Effector memory CD4-positive, alpha-beta T cell (primary cell): ENCODE results near the gene GRIN2C.
"Not testable (repeated sequence)": the region's sequence is repeated elsewhere in the genome, so short reads cannot be mapped to it uniquely, and the experiment has no call there.

ENCODE experiments used
- DNase-seq, 3 donors: peaks; one replicate each; pipeline ENCODE4 v3.0.0-alpha.2; 2020
- H3K27ac ChIP-seq: 2 replicates; pipeline ENCODE4 v1.7.0; 2013; ENCODE audit warnings: mild to moderate bottlenecking, low read length, moderate library complexity; ENCODE audit not compliant: insufficient read depth, poor library complexity, severe bottlenecking
- H3K27me3 ChIP-seq: replicated peaks from 2 replicates; pipeline ENCODE4 v1.7.0; 2013; ENCODE audit warnings: mild to moderate bottlenecking, low read length; ENCODE audit not compliant: insufficient read depth, control insufficient read depth, poor library complexity, severe bottlenecking
- H3K36me3 ChIP-seq: 2 replicates; pipeline ENCODE4 v1.7.0; 2013; ENCODE audit warnings: mild to moderate bottlenecking, low read length, moderate library complexity; ENCODE audit not compliant: control insufficient read depth, insufficient read depth
- H3K4me1 ChIP-seq: 2 replicates; pipeline ENCODE4 v1.7.0; 2013; ENCODE audit warnings: low read length, mild to moderate bottlenecking; ENCODE audit not compliant: control insufficient read depth, insufficient read depth, poor library complexity, severe bottlenecking
- H3K4me3 ChIP-seq: 2 replicates; pipeline ENCODE4 v1.7.0; 2013; ENCODE audit warnings: low read length, low read depth, mild to moderate bottlenecking; ENCODE audit not compliant: insufficient read depth, poor library complexity, severe bottlenecking
- H3K9me3 ChIP-seq: 2 replicates; pipeline ENCODE4 v1.7.0; 2013; ENCODE audit warnings: mild to moderate bottlenecking, low read length, moderate library complexity; ENCODE audit not compliant: control insufficient read depth

GRIN2C gene

GRCh38 chr17:74872313-74873036 lies 12.8 kb upstream of the GRIN2C start, which contains the start of gene FDXR:
Gene FDXR (minus strand): TSS chr17:74872994. CDS start chr17:74872944, 50 bp downstream.
- peak within 1 kb of the TSS; percentile 92 for H3K27ac ChIP-seq
- no peaks in the 10 kb centered on the region for H3K9me3 ChIP-seq
- H3K4me1 ChIP-seq: peaks cover 5% of the 10 kb centered on the region
- no peak for DNase-seq
- no peaks in the 10 kb centered on the region for H3K27me3 ChIP-seq
- peak within 1 kb of the TSS; percentile 85 for H3K4me3 ChIP-seq
- no peaks in the 10 kb centered on the region for H3K36me3 ChIP-seq

GRCh38 chr17:74871356-74872076 lies 11.8 kb upstream of the GRIN2C start:
- Histone ChIP-seq H3K4me1 (peaks cover 5% of the 10 kb centered on the region), H3K9me3 (no peaks in the 10 kb centered on the region), H3K4me3 (no peak overlapping the region), H3K27me3 (no peaks in the 10 kb centered on the region), H3K27ac (no peak overlapping the region), H3K36me3 (no peaks in the 10 kb centered on the region)
- DNase-seq: no peak

GRCh38 chr17:74870512-74870911 lies 10.8 kb upstream of the GRIN2C start:
- Histone ChIP-seq H3K27me3 (no peaks in the 10 kb centered on the region), H3K4me1 (peaks cover 5% of the 10 kb centered on the region), H3K9me3 (no peaks in the 10 kb centered on the region), H3K36me3 (no peaks in the 10 kb centered on the region), H3K4me3 (no peak overlapping the region), H3K27ac (no peak overlapping the region)
- DNase-seq: no peak

- H3K36me3 ChIP-seq, DNase-seq, H3K27ac ChIP-seq, H3K9me3 ChIP-seq, H3K4me1 ChIP-seq, H3K4me3 ChIP-seq, H3K27me3 ChIP-seq: not testable (repeated sequence)
These were observed 10.3 kb upstream of the GRIN2C start for GRCh38 chr17:74870028-74870427.

- Histone ChIP-seq H3K9me3 (no peaks in the 10 kb centered on the region), H3K36me3 (no peaks in the 10 kb centered on the region), H3K4me3 (no peak overlapping the region), H3K27me3 (no peaks in the 10 kb centered on the region), H3K27ac (no peak overlapping the region), H3K4me1 (peaks cover 10% of the 10 kb centered on the region)
- DNase-seq: no peak
These were observed 9.2 kb upstream of the GRIN2C start for GRCh38 chr17:74868908-74869255.

GRCh38 chr17:74868251-74868907 lies 8.7 kb upstream of the GRIN2C start:
- H3K36me3 ChIP-seq: no peaks in the 10 kb centered on the region
- H3K4me3 ChIP-seq: no peak overlapping the region
- no peaks in the 10 kb centered on the region for H3K27me3 ChIP-seq
- H3K4me1 ChIP-seq: peaks cover 10% of the 10 kb centered on the region
- H3K27ac ChIP-seq: no peak overlapping the region
- H3K9me3 ChIP-seq: no peaks in the 10 kb centered on the region
- no peak for DNase-seq

- Histone ChIP-seq H3K4me1 (peaks cover 12% of the 10 kb centered on the region), H3K9me3 (no peaks in the 10 kb centered on the region)
- no peak for DNase-seq
These were observed 6.6 kb upstream of the GRIN2C start for GRCh38 chr17:74866198-74866835.

GRCh38 chr17:74865504-74866197 lies 6.0 kb upstream of the GRIN2C start:
- peaks cover 18% of the 10 kb centered on the region for H3K4me1 ChIP-seq
- no peaks in the 10 kb centered on the region for H3K9me3 ChIP-seq
- H3K36me3 ChIP-seq: no peaks in the 10 kb centered on the region
- no peak for DNase-seq
- H3K27me3 ChIP-seq: peaks cover 13% of the 10 kb centered on the region
- no peak overlapping the region for H3K4me3 ChIP-seq
- H3K27ac ChIP-seq: no peak overlapping the region

More at GRCh38 chr17:74866198-74866835, 6.6 kb upstream of the GRIN2C start:
- no peak overlapping the region for H3K27ac ChIP-seq
- H3K36me3 ChIP-seq: no peaks in the 10 kb centered on the region
- H3K4me3 ChIP-seq: no peak overlapping the region
- H3K27me3 ChIP-seq: peaks cover 6% of the 10 kb centered on the region

GRCh38 chr17:74864866-74865395 lies 5.2 kb upstream of the GRIN2C start:
- DNase-seq: peak; percentile 39 to 60 (median 47)
- Histone ChIP-seq H3K27ac (no peak overlapping the region), H3K27me3 (peaks cover 20% of the 10 kb centered on the region), H3K4me3 (no peak overlapping the region), H3K4me1 (peaks cover 25% of the 10 kb centered on the region), H3K9me3 (no peaks in the 10 kb centered on the region), H3K36me3 (no peaks in the 10 kb centered on the region)
